GM23338 (cell line): Measurements from ENCODE around the gene CREB1. TPM values are rescaled to one million over a fixed set of nuclear protein-coding genes. Genes with fewer than 3 reads are reported as not detected.

Experiments
- ATAC-seq: fragments of 200-7000 bp; cut with Tn5 transposase; 3 replicates; pipeline ENCODE4 v1.9.1; 2020
- DNase-seq: peaks from one replicate; pipeline ENCODE4 v3.0.0-alpha.2; 2015; ENCODE audit warnings: low spot score
- H2AFZ ChIP-seq: fragments of 200-600 bp; sonication (generic); 2 replicates; pipeline ENCODE4 v1.8.0; 2016; ENCODE audit warnings: antibody characterized with exemption, mild to moderate bottlenecking, moderate library complexity
- H3F3A ChIP-seq: fragments of 200-600 bp; sonication (generic); replicated peaks from 2 replicates; pipeline ENCODE4 v1.8.0; 2017; ENCODE audit warnings: antibody characterized with exemption, mixed run types, low read depth
- H3K27ac ChIP-seq: fragments of 200-600 bp; sonication (generic); 2 replicates; pipeline ENCODE4 v1.6.1; 2016; ENCODE audit warnings: low read depth
- H3K27me3 ChIP-seq: fragments of 200-600 bp; sonication (generic); 2 replicates; pipeline ENCODE4 v1.8.0; 2016; ENCODE audit warnings: mild to moderate bottlenecking, mixed run types, moderate library complexity; ENCODE audit not compliant: insufficient read depth
- H3K36me3 ChIP-seq: fragments of 200-600 bp; sonication (generic); 2 replicates; pipeline ENCODE4 v1.8.0; 2016; ENCODE audit warnings: mild to moderate bottlenecking; ENCODE audit not compliant: insufficient read depth
- H3K4me1 ChIP-seq: fragments of 200-600 bp; sonication (generic); 2 replicates; pipeline ENCODE4 v1.8.0; 2016; ENCODE audit warnings: mild to moderate bottlenecking, moderate library complexity; ENCODE audit not compliant: insufficient read depth
- H3K4me2 ChIP-seq: fragments of 200-600 bp; sonication (generic); 2 replicates; pipeline ENCODE4 v1.7.1; 2017; ENCODE audit warnings: mixed run types
- H3K4me3 ChIP-seq: fragments of 200-600 bp; sonication (generic); 2 replicates; pipeline ENCODE4 v1.6.1; 2016; ENCODE audit warnings: mixed run types
- H3K79me2 ChIP-seq: fragments of 200-600 bp; sonication (generic); replicated peaks from 2 replicates; pipeline ENCODE4 v1.8.0; 2017; ENCODE audit warnings: mild to moderate bottlenecking; ENCODE audit not compliant: insufficient read depth
- H3K9me2 ChIP-seq: fragments of 200-600 bp; sonication (generic); 2 replicates; pipeline ENCODE4 v1.8.0; 2017; ENCODE audit not compliant: insufficient read depth
- H4K20me1 ChIP-seq: fragments of 200-600 bp; sonication (generic); replicated peaks from 2 replicates; pipeline ENCODE4 v1.8.0; 2017; ENCODE audit warnings: mild to moderate bottlenecking; ENCODE audit not compliant: insufficient read depth
- H3K27ac Mint-ChIP-seq: 2 replicates; pipeline ENCODE4 v1.8.0; 2020; ENCODE audit warnings: inconsistent platforms, mild to moderate bottlenecking, moderate library complexity, mixed read lengths
- H3K27me3 Mint-ChIP-seq: 3 replicates; pipeline ENCODE4 v1.8.0; 2022; ENCODE audit warnings: low read depth, mild to moderate bottlenecking, moderate library complexity, mixed read lengths, inconsistent platforms; ENCODE audit not compliant: insufficient read depth, poor library complexity
- H3K36me3 Mint-ChIP-seq: 3 replicates; pipeline ENCODE4 v1.8.0; 2021; ENCODE audit warnings: low read depth, mild to moderate bottlenecking, inconsistent platforms, moderate library complexity, mixed read lengths
- H3K4me1 Mint-ChIP-seq: 3 replicates; pipeline ENCODE4 v1.8.0; 2020; ENCODE audit warnings: mild to moderate bottlenecking, inconsistent platforms, mixed read lengths
- H3K4me3 Mint-ChIP-seq: 3 replicates; pipeline ENCODE4 v1.8.0; 2021; ENCODE audit warnings: moderate library complexity, mild to moderate bottlenecking, inconsistent platforms, mixed read lengths
- H3K9me3 Mint-ChIP-seq: 3 replicates; pipeline ENCODE4 v1.8.0; 2020; ENCODE audit warnings: moderate library complexity, mild to moderate bottlenecking, inconsistent platforms, mixed read lengths
- CREB1 ChIP-seq: fragments of 250-450 bp; sonication (Bioruptor Pico); IDR thresholded peaks from 2 replicates; pipeline ENCODE4 v1.5.0; 2020; ENCODE audit warnings: low read depth, mild to moderate bottlenecking, moderate library complexity
- CTCF ChIP-seq, 2 experiments: fragments of 200-600 bp in 1 of 2; sonication (generic) in 1 of 2; conservative IDR thresholded peaks; 2 replicates each; pipeline versions ENCODE4 v1.5.1 to v1.6.1; 2016 to 2017; ENCODE audit warnings: antibody characterized with exemption in 2 of 2, low read depth in 2 of 2, mild to moderate bottlenecking in 2 of 2, moderate library complexity in 1 of 2
- ETS1 ChIP-seq: IDR thresholded peaks from 2 replicates; pipeline ENCODE4 v1.6.1; 2016; ENCODE audit warnings: antibody characterized with exemption
- EZH2 ChIP-seq: fragments of 200-600 bp; sonication (generic); IDR thresholded peaks from one replicate; pipeline ENCODE4 v1.8.0; 2017; ENCODE audit warnings: antibody characterized with exemption, mild to moderate bottlenecking, low read depth; ENCODE audit not compliant: unreplicated experiment
- REST ChIP-seq: IDR thresholded peaks from one replicate; pipeline ENCODE4 v1.6.1; 2018; ENCODE audit warnings: antibody characterized with exemption; ENCODE audit not compliant: unreplicated experiment
- STAT1 ChIP-seq: IDR thresholded peaks from one replicate; pipeline ENCODE4 v1.6.1; 2016; ENCODE audit warnings: antibody characterized with exemption; ENCODE audit not compliant: unreplicated experiment
- polyA plus RNA-seq: library from polyadenylated mRNA; unstranded; fragments of >200 nt; fragmentation: Nextera tagmentation; extraction: Ambion mirVana; gene quantifications from 2 replicates; pipeline ENCODE4 v1.2.1, GENCODE V29; 2016
- total RNA-seq: library from RNA; depleted of rRNA; stranded (reverse); fragments of >200 nt; shearing (Covaris generic); gene quantifications from 2 replicates; pipeline ENCODE4 v1.2.3, GENCODE V29; 2014

Gene CREB1
- total and polyA plus RNA-seq, 2 experiments from 2014 or later: 40.3 to 104 TPM

- TF ChIP-seq CTCF (conservative IDR thresholded peaks at IDR 0.05; ENCODE audit: low read depth in 2 of 2): no peak
- TF ChIP-seq ETS1: no peak
Observed at GRCh38 chr2:207532676-207533075, 2.9 kb downstream of the CREB1 start (continued).

- Histone ChIP-seq H4K20me1 (peaks cover 31% of the 10 kb centered on the region), H3K4me3 (no peak overlapping the region), H3K4me2 (peak overlapping the region; percentile 36; the same call in 1 of the 2 replicates), H3F3A (no peaks in the 10 kb centered on the region), H3K27me3 (0 out of 2 replicates have a peak, but pooled peaks cover under 1% of the 10 kb centered on the region), H3K27ac (no peak overlapping the region), H3K36me3 (no peaks in the 10 kb centered on the region), H3K4me1 (peaks cover 47% of the 10 kb centered on the region), H3K79me2 (peaks cover 81% of the 10 kb centered on the region), H3K9me2 (no peaks in the 10 kb centered on the region), H2AFZ (no peak overlapping the region)
- ATAC-seq (no peak), DNase-seq (no peak)
- H3K27ac Mint-ChIP-seq: no peak overlapping the region
- H3K4me1 Mint-ChIP-seq: peaks cover 44% of the 10 kb centered on the region
- no peak overlapping the region for H3K4me3 Mint-ChIP-seq
- peaks cover 17% of the 10 kb centered on the region for H3K27me3 Mint-ChIP-seq
- TF ChIP-seq CREB1 (CRISPR knock-in tag) (no peak), EZH2 (no peak)
- H3K9me3 Mint-ChIP-seq: no peaks in the 10 kb centered on the region; the same call in 2 of the 3 replicates
- H3K36me3 Mint-ChIP-seq: peaks cover 22% of the 10 kb centered on the region
Observed at GRCh38 chr2:207533461-207534008, 3.8 kb downstream of the CREB1 start.

GRCh38 chr2:207534417-207534816 is 4.7 kb downstream of the CREB1 start:
- H3K9me2 ChIP-seq: no peaks in the 10 kb centered on the region
- Mint-ChIP-seq H3K4me3 (no peak overlapping the region), H3K27ac (no peak overlapping the region), H3K36me3 (peaks cover 22% of the 10 kb centered on the region), H3K4me1 (peaks cover 43% of the 10 kb centered on the region), H3K27me3 (peaks cover 12% of the 10 kb centered on the region), H3K9me3 (no peaks in the 10 kb centered on the region; the same call in 2 of the 3 replicates)
- no peak overlapping the region for H3K4me3 ChIP-seq
- no peaks in the 10 kb centered on the region for H3K27me3 ChIP-seq
- peaks cover 46% of the 10 kb centered on the region for H3K4me1 ChIP-seq
- H3F3A ChIP-seq: no peaks in the 10 kb centered on the region
- H2AFZ ChIP-seq: no peak overlapping the region
- peaks cover 33% of the 10 kb centered on the region for H4K20me1 ChIP-seq
- peak overlapping the region; percentile 36; the same call in 1 of the 2 replicates for H3K4me2 ChIP-seq
- DNase-seq (no peak), ATAC-seq (no peak)
- no peaks in the 10 kb centered on the region for H3K36me3 ChIP-seq
- TF ChIP-seq STAT1: no peak
- no peak for TF ChIP-seq REST
- no peak for TF ChIP-seq ETS1
- no peak for TF ChIP-seq CTCF (conservative IDR thresholded peaks at IDR 0.05; ENCODE audit: low read depth in 2 of 2)
- TF ChIP-seq CREB1 (CRISPR knock-in tag): no peak
- no peak for TF ChIP-seq EZH2
- H3K27ac ChIP-seq: no peak overlapping the region; the same call in 1 of the 2 replicates
- peaks cover 89% of the 10 kb centered on the region for H3K79me2 ChIP-seq
